HCT116 (cell line): ENCODE results near the gene STARD8. TPM values are rescaled to one million over a fixed set of nuclear protein-coding genes. Genes with fewer than 3 reads are reported as not detected.

ENCODE experiments used
- ATAC-seq: fragments of 200-7000 bp; cut with Tn5 transposase; 2 replicates; pipeline ENCODE4 v1.9.1; 2020; ENCODE audit warnings: mild to moderate bottlenecking, moderate library complexity
- BruUV-seq: library from RNA; stranded (reverse); fragments of 400-500 nt; replicated peaks from 2 replicates; lab custom pipeline; 2021; lab: Mats Ljungman, UMichigan
- CTCF ChIA-PET: fragments of 300-600 bp; sonication (Branson Sonifier 250); formaldehyde crosslinking; loops from one replicate; lab custom pipeline; 2021; ENCODE audit warnings: antibody characterized with exemption; lab: Charles Lee
- POLR2A ChIA-PET: fragments of 300-600, 350-600 bp; sonication (Branson Sonifier 250); formaldehyde crosslinking; loops from one replicate; lab custom pipeline; 2021; ENCODE audit warnings: antibody characterized with exemption; lab: Charles Lee
- RAD21 ChIA-PET, 2 experiments: fragments of 300-600 bp; sonication (Branson Sonifier 250); formaldehyde crosslinking; loops; one replicate each; lab custom pipeline; 2023; ENCODE audit warnings: low total read pairs in 2 of 2; ENCODE audit not compliant: uncharacterized antibody in 2 of 2, unreplicated experiment in 2 of 2, low non-redundant PET in 1 of 2; lab: Charles Lee
- DNase-seq: peaks from one replicate; pipeline ENCODE4 v3.0.0-alpha.2; 2010; ENCODE audit warnings: low read depth, low spot score
- H2AFZ ChIP-seq: fragments of 200-600 bp; shearing (Covaris generic), sonication (generic); 2 replicates; pipeline ENCODE4 v1.6.1; 2017; ENCODE audit warnings: low read depth, mixed run types, mixed read lengths, antibody characterized with exemption, low read length; ENCODE audit not compliant: poor library complexity, severe bottlenecking
- H3K27ac ChIP-seq: 2 replicates; pipeline ENCODE4 v1.5.1; 2012; ENCODE audit warnings: low read depth, low read length
- H3K27me3 ChIP-seq: fragments of 200-600 bp; sonication (generic); 2 replicates; pipeline ENCODE4 v1.6.1; 2016; ENCODE audit warnings: mixed run types, low read length, mixed read lengths; ENCODE audit not compliant: insufficient read depth
- H3K36me3 ChIP-seq, 2 experiments: fragments of 200-500 bp in 1 of 2; fragments of 200-600 bp in 1 of 2; sonication (Bioruptor generic) in 1 of 2; sonication (generic) in 1 of 2; 2 replicates each; pipeline versions ENCODE4 v1.5.1 to v1.6.1; 2014 to 2016; ENCODE audit warnings: low read length in 2 of 2, inconsistent platforms in 1 of 2, mixed read lengths in 1 of 2, mixed run types in 1 of 2; ENCODE audit not compliant: insufficient read depth in 2 of 2, control insufficient read depth in 1 of 2
- H3K4me1 ChIP-seq, 2 experiments: fragments of 200-600 bp in 1 of 2; sonication (generic) in 1 of 2; 2 replicates each; pipeline versions ENCODE4 v1.5.1 to v1.6.1; 2012 to 2017; ENCODE audit warnings: low read length in 2 of 2, inconsistent platforms in 1 of 2, mild to moderate bottlenecking in 1 of 2, mixed read lengths in 1 of 2, mixed run types in 1 of 2, moderate library complexity in 1 of 2; ENCODE audit not compliant: insufficient read depth in 2 of 2, control insufficient read depth in 1 of 2
- H3K4me2 ChIP-seq: fragments of 200-600 bp; sonication (generic); 2 replicates; pipeline ENCODE4 v1.6.1; 2017; ENCODE audit warnings: mixed run types, low read length, mixed read lengths
- H3K4me3 ChIP-seq, 2 experiments: fragments of 200-600 bp in 1 of 2; sonication (generic) in 1 of 2; replicated peaks in 1 of 2; 2 replicates each; pipeline ENCODE4 v1.5.1; 2011 to 2016; ENCODE audit warnings: low read length in 2 of 2, control low read depth in 1 of 2, low read depth in 1 of 2, mild to moderate bottlenecking in 1 of 2, mixed read lengths in 1 of 2, mixed run types in 1 of 2
- H3K79me2 ChIP-seq: fragments of 200-600 bp; sonication (generic); 2 replicates; pipeline ENCODE4 v1.6.1; 2017; ENCODE audit warnings: mild to moderate bottlenecking, mixed run types, low read length, moderate library complexity, mixed read lengths; ENCODE audit not compliant: insufficient read depth
- H3K9ac ChIP-seq: fragments of 200-600 bp; sonication (generic); 2 replicates; pipeline ENCODE4 v1.6.1; 2016; ENCODE audit warnings: low read length, mixed read lengths
- H3K9me2 ChIP-seq: fragments of 200-600 bp; sonication (generic), shearing (Covaris generic); 2 replicates; pipeline ENCODE4 v1.6.1; 2017; ENCODE audit warnings: mixed run types, mild to moderate bottlenecking, moderate library complexity; ENCODE audit not compliant: insufficient read depth
- H3K9me3 ChIP-seq, 2 experiments: fragments of 200-500 bp in 1 of 2; fragments of 200-600 bp in 1 of 2; sonication (Bioruptor generic) in 1 of 2; sonication (generic) in 1 of 2; 2 replicates each; pipeline ENCODE4 v1.6.1; 2014 to 2017; ENCODE audit warnings: low read length in 2 of 2, mixed read lengths in 2 of 2, inconsistent platforms in 1 of 2, low read depth in 1 of 2, mild to moderate bottlenecking in 1 of 2, mixed run types in 1 of 2, moderate library complexity in 1 of 2; ENCODE audit not compliant: control insufficient read depth in 1 of 2, insufficient read depth in 1 of 2
- H4K20me1 ChIP-seq: fragments of 200-600 bp; sonication (generic), shearing (Covaris generic); 2 replicates; pipeline ENCODE4 v1.6.1; 2017; ENCODE audit warnings: mixed run types, mild to moderate bottlenecking, moderate library complexity; ENCODE audit not compliant: insufficient read depth
- CTCF ChIP-seq, 3 experiments: fragments of 200-600 bp in 1 of 3; sonication (generic) in 1 of 3; IDR thresholded peaks in 2 of 3; conservative IDR thresholded peaks in 1 of 3; 2 replicates each; pipeline ENCODE4 v1.5.1; 2012 to 2017; ENCODE audit warnings: low read depth in 2 of 3, low read length in 2 of 3, antibody characterized with exemption in 1 of 3, borderline replicate concordance in 1 of 3, control low read depth in 1 of 3, mild to moderate bottlenecking in 1 of 3, mixed read lengths in 1 of 3, mixed run types in 1 of 3, moderate library complexity in 1 of 3; ENCODE audit not compliant: insufficient read depth in 1 of 3
- FOSL1 ChIP-seq: IDR thresholded peaks from 2 replicates; pipeline ENCODE4 v1.6.1; 2012; ENCODE audit warnings: low read depth
- JUND ChIP-seq: IDR thresholded peaks from 2 replicates; pipeline ENCODE4 v1.6.1; 2012
- POLR2AphosphoS5 ChIP-seq: IDR thresholded peaks from 2 replicates; pipeline ENCODE4 v1.6.1; 2011; ENCODE audit warnings: mild to moderate bottlenecking, low read depth, low read length, moderate library complexity
- RAD21 ChIP-seq: IDR thresholded peaks from 2 replicates; pipeline ENCODE4 v1.6.1; 2012; ENCODE audit warnings: low read depth, mild to moderate bottlenecking
- SRF ChIP-seq: IDR thresholded peaks from 2 replicates; pipeline ENCODE4 v1.6.1; 2012; ENCODE audit warnings: low read depth
- TCF7L2 ChIP-seq: IDR thresholded peaks from 2 replicates; pipeline ENCODE4 v1.7.0; 2011; ENCODE audit warnings: borderline replicate concordance, inconsistent platforms; ENCODE audit not compliant: insufficient read depth, insufficient read length; ENCODE audit errors: extremely low read depth
- intact Hi-C: fragments of 100-400 bp; cut with micrococcal nuclease; formaldehyde crosslinking; loops from 2 replicates; pipeline ENCODE4 v1.10.0; 2022
- total RNA-seq: library from RNA; stranded (reverse); gene quantifications from one replicate; pipeline ENCODE4 v1.2.1, GENCODE V29; 2021; ENCODE audit not compliant: unreplicated experiment
- TF ChIP-seq, protein P1 (sequence below): IDR thresholded peaks from 2 replicates; pipeline ENCODE4 v1.6.1; 2012; ENCODE audit warnings: low read depth

Gene STARD8
- total RNA-seq, 1 experiment from 2014 or later: 5.4 TPM

- H3K27me3 ChIP-seq: no peaks in the 10 kb centered on the region
- H3K9me3 ChIP-seq: no peaks in the 10 kb centered on the region
- H3K9me2 ChIP-seq: no peaks in the 10 kb centered on the region
- no peak overlapping the region for H2AFZ ChIP-seq
- BruUV-seq: no TSS peak
- TF ChIP-seq TCF7L2 (no peak), RAD21 (peak; percentile 82), CTCF (IDR thresholded peaks at IDR 0.05 in 2 of 3, conservative IDR thresholded peaks at IDR 0.05 in 1 of 3; ENCODE audit: borderline replicate concordance in 1 of 3, insufficient read depth in 1 of 3, low read depth in 2 of 3, low read length in 2 of 3) (peak; percentile 64 to 80 (median 73)), POLR2AphosphoS5 (no peak), FOSL1 (no peak), JUND (no peak), SRF (no peak)
- TF ChIP-seq, protein P1, sequence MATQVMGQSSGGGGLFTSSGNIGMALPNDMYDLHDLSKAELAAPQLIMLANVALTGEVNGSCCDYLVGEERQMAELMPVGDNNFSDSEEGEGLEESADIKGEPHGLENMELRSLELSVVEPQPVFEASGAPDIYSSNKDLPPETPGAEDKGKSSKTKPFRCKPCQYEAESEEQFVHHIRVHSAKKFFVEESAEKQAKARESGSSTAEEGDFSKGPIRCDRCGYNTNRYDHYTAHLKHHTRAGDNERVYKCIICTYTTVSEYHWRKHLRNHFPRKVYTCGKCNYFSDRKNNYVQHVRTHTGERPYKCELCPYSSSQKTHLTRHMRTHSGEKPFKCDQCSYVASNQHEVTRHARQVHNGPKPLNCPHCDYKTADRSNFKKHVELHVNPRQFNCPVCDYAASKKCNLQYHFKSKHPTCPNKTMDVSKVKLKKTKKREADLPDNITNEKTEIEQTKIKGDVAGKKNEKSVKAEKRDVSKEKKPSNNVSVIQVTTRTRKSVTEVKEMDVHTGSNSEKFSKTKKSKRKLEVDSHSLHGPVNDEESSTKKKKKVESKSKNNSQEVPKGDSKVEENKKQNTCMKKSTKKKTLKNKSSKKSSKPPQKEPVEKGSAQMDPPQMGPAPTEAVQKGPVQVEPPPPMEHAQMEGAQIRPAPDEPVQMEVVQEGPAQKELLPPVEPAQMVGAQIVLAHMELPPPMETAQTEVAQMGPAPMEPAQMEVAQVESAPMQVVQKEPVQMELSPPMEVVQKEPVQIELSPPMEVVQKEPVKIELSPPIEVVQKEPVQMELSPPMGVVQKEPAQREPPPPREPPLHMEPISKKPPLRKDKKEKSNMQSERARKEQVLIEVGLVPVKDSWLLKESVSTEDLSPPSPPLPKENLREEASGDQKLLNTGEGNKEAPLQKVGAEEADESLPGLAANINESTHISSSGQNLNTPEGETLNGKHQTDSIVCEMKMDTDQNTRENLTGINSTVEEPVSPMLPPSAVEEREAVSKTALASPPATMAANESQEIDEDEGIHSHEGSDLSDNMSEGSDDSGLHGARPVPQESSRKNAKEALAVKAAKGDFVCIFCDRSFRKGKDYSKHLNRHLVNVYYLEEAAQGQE: no peak
- no peak overlapping the region for H3K4me3 ChIP-seq
- no peaks in the 10 kb centered on the region for H3K79me2 ChIP-seq
- no peak overlapping the region for H3K4me2 ChIP-seq
- ChIA-PET CTCF (interaction anchor here (0.8 to 2.4 kb wide), 7 partner anchors 23 to 654 kb away, joined by 3 to 43 read pairs (median 4); no protein-coding TSS in a partner anchor), RAD21 (interaction anchor here (0.6 to 1.9 kb wide), 4 partner anchors 75 to 95 kb away, joined by 3 to 11 read pairs (median 3); no protein-coding TSS in a partner anchor), POLR2A (no interaction called here)
- intact Hi-C loops: loop anchor here (1.0 to 2.0 kb wide), 3 partner anchors 75 to 654 kb away; no protein-coding TSS in a partner anchor
- no peak overlapping the region for H3K9ac ChIP-seq
- no peak overlapping the region for H3K27ac ChIP-seq
- DNase-seq: peak; percentile 35
- no peaks in the 10 kb centered on the region for H3K36me3 ChIP-seq
- peak; percentile 96 for ATAC-seq
- no peaks in the 10 kb centered on the region for H4K20me1 ChIP-seq
- no peaks in the 10 kb centered on the region for H3K4me1 ChIP-seq
Observed at GRCh38 chrX:68732906-68733493, 85.5 kb downstream of the STARD8 start.
